DOHH2 (cell line): ENCODE data around the gene TWIST2.

Experiments used
- CTCF ChIP-seq: fragments of 200-600 bp; sonication (generic); IDR thresholded peaks from one replicate; pipeline ENCODE4 v1.5.1; 2014; ENCODE audit warnings: antibody characterized with exemption, mild to moderate bottlenecking, low read depth, low read length; ENCODE audit not compliant: poor library complexity, severe bottlenecking
- EZH2phosphoT487 ChIP-seq: fragments of 200-600 bp; sonication (generic); IDR thresholded peaks from 2 replicates; pipeline ENCODE4 v1.6.1; 2017; ENCODE audit warnings: borderline replicate concordance, mild to moderate bottlenecking, antibody characterized with exemption, low read length, moderate library complexity, mixed read lengths

GRCh38 chr2:238905644-238906043 is 57.8 kb downstream of the TWIST2 start:
- TF ChIP-seq CTCF = no peak
- no peak for TF ChIP-seq EZH2phosphoT487
